Type B pancreatic cell (in vitro differentiated cells): ENCODE results near the gene TMED10. TPM values are rescaled to one million over a fixed set of nuclear protein-coding genes. Genes with fewer than 3 reads are reported as not detected.

Experiments
- DNase-seq: peaks from one replicate; pipeline ENCODE4 v3.0.0; 2021; ENCODE audit warnings: mixed read lengths; ENCODE audit not compliant: unreplicated experiment; ENCODE audit errors: extremely low spot score
- H3K27ac Mint-ChIP-seq: 2 replicates; pipeline ENCODE4 v1.8.0; 2021; ENCODE audit warnings: mild to moderate bottlenecking, mixed read lengths
- H3K27me3 Mint-ChIP-seq: 2 replicates; pipeline ENCODE4 v1.8.0; 2021; ENCODE audit warnings: mixed read lengths
- H3K36me3 Mint-ChIP-seq: 2 replicates; pipeline ENCODE4 v1.8.0; 2021; ENCODE audit warnings: mixed read lengths
- H3K4me1 Mint-ChIP-seq: one replicate; pipeline ENCODE4 v1.8.0; 2021; ENCODE audit warnings: mixed read lengths; ENCODE audit not compliant: unreplicated experiment
- H3K4me3 Mint-ChIP-seq: 2 replicates; pipeline ENCODE4 v1.8.0; 2021; ENCODE audit warnings: mild to moderate bottlenecking, mixed read lengths
- H3K9me3 Mint-ChIP-seq: 2 replicates; pipeline ENCODE4 v1.8.0; 2021; ENCODE audit warnings: mixed read lengths
- total RNA-seq: library from RNA; stranded (reverse); gene quantifications from 2 replicates; pipeline ENCODE4 v1.2.1, GENCODE V29; 2021; ENCODE audit warnings: low replicate concordance
- TF ChIP-seq, protein P1 (sequence below): fragments of 200-600 bp; sonication (generic); conservative IDR thresholded peaks from 2 replicates; pipeline ENCODE4 v1.5.0; 2021; ENCODE audit warnings: antibody characterized with exemption, mild to moderate bottlenecking

Gene TMED10
- total RNA-seq, 1 donor from 2014 or later, result 273 TPM

- no peak overlapping the region for H3K27ac Mint-ChIP-seq
- H3K4me3 Mint-ChIP-seq, result no peak overlapping the region
- no peak for DNase-seq
- H3K9me3 Mint-ChIP-seq, result no peaks in the 10 kb centered on the region
- H3K27me3 Mint-ChIP-seq, result peaks cover 5% of the 10 kb centered on the region
- no peaks in the 10 kb centered on the region for H3K36me3 Mint-ChIP-seq
- H3K4me1 Mint-ChIP-seq, result peaks cover 7% of the 10 kb centered on the region
- TF ChIP-seq, protein P1, sequence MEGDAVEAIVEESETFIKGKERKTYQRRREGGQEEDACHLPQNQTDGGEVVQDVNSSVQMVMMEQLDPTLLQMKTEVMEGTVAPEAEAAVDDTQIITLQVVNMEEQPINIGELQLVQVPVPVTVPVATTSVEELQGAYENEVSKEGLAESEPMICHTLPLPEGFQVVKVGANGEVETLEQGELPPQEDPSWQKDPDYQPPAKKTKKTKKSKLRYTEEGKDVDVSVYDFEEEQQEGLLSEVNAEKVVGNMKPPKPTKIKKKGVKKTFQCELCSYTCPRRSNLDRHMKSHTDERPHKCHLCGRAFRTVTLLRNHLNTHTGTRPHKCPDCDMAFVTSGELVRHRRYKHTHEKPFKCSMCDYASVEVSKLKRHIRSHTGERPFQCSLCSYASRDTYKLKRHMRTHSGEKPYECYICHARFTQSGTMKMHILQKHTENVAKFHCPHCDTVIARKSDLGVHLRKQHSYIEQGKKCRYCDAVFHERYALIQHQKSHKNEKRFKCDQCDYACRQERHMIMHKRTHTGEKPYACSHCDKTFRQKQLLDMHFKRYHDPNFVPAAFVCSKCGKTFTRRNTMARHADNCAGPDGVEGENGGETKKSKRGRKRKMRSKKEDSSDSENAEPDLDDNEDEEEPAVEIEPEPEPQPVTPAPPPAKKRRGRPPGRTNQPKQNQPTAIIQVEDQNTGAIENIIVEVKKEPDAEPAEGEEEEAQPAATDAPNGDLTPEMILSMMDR, result no peak
These were observed 43.7 kb upstream of the TMED10 start for GRCh38 chr14:75220156-75220555.

GRCh38 chr14:75217508-75218206 lies 41.2 kb upstream of the TMED10 start:
- H3K4me3 Mint-ChIP-seq, result no peak overlapping the region
- H3K36me3 Mint-ChIP-seq, result no peaks in the 10 kb centered on the region
- H3K9me3 Mint-ChIP-seq, result no peaks in the 10 kb centered on the region
- TF ChIP-seq, protein P1, result no peak
- peaks cover 11% of the 10 kb centered on the region for H3K27me3 Mint-ChIP-seq
- no peak for DNase-seq
- H3K4me1 Mint-ChIP-seq, result no peaks in the 10 kb centered on the region
- no peak overlapping the region for H3K27ac Mint-ChIP-seq

DNA sequence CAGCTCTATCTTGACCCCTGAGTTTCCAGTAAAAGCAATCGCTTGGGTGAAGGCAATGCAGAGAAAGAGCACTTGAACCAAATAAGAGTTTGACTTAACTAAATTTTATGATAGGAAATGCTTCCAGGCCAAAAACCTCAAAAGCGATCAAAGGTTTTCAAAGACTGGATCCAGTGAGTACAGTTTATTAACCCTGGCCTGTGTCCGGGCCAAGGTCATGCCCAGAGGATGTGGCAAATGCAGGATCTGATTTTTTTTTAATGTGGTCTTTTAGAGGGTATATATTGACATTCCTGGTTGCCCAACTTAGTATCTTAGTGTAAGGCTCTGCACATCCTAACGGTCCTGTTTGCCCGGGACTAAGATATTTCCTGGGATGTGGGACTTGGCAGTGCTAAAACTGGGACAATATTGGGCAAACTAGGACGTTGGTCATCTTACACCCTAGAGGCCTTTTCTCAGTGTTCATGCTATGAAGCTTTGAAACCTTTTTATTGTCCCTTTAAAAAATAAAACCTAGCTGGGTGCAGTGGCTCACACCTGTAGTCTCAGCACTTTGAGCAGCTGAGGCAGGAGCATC lies 40.1 kb upstream of the TMED10 start:
- Mint-ChIP-seq H3K36me3 (no peaks in the 10 kb centered on the region), H3K27ac (no peak overlapping the region), H3K9me3 (no peaks in the 10 kb centered on the region), H3K4me1 (no peaks in the 10 kb centered on the region), H3K4me3 (no peak overlapping the region), H3K27me3 (peaks cover 11% of the 10 kb centered on the region)
- TF ChIP-seq, protein P1, result no peak
- DNase-seq, result no peak

GRCh38 chr14:75215520-75215919 lies 39.1 kb upstream of the TMED10 start:
- Mint-ChIP-seq H3K27ac (no peak overlapping the region), H3K4me3 (no peak overlapping the region), H3K4me1 (no peaks in the 10 kb centered on the region), H3K27me3 (peaks cover 11% of the 10 kb centered on the region), H3K9me3 (no peaks in the 10 kb centered on the region), H3K36me3 (no peaks in the 10 kb centered on the region)
- TF ChIP-seq, protein P1, result no peak
- DNase-seq, result no peak

- Mint-ChIP-seq H3K4me1 (no peaks in the 10 kb centered on the region), H3K9me3 (no peaks in the 10 kb centered on the region), H3K4me3 (no peak overlapping the region), H3K27me3 (peaks cover 11% of the 10 kb centered on the region), H3K27ac (no peak overlapping the region), H3K36me3 (no peaks in the 10 kb centered on the region)
- TF ChIP-seq, protein P1, result no peak
- no peak for DNase-seq
These were observed 38.1 kb upstream of the TMED10 start for GRCh38 chr14:75214558-75214957.
